Colonic mucosa (tissue), 4 donors: Measurements from ENCODE around the gene FBXL20. TPM values are rescaled to one million over a fixed set of nuclear protein-coding genes. Genes with fewer than 3 reads are reported as not detected.

ENCODE experiments used
- DNase-seq: peaks from one replicate; pipeline ENCODE4 v3.0.0-alpha.2; 2020
- H3K27ac ChIP-seq: fragments of 200-600 bp; one replicate; pipeline ENCODE4 v1.8.0; 2021
- H3K27me3 ChIP-seq: fragments of 200-600 bp; one replicate; pipeline ENCODE4 v1.8.0; 2021
- H3K36me3 ChIP-seq: fragments of 200-600 bp; one replicate; pipeline ENCODE4 v1.8.0; 2021
- H3K4me1 ChIP-seq: fragments of 200-600 bp; one replicate; pipeline ENCODE4 v1.8.0; 2021; ENCODE audit warnings: mild to moderate bottlenecking
- H3K4me3 ChIP-seq: fragments of 200-600 bp; one replicate; pipeline ENCODE4 v1.8.0; 2021
- H3K9ac ChIP-seq, 2 donors: one replicate each; pipeline ENCODE4 v1.7.0; 2013; ENCODE audit warnings: control low read depth in 2 of 2, low read depth in 2 of 2, low read length in 2 of 2
- H3K9me3 ChIP-seq: fragments of 200-600 bp; one replicate; pipeline ENCODE4 v1.8.0; 2021
- CTCF ChIP-seq: fragments of 200-600 bp; IDR thresholded peaks from one replicate; pipeline ENCODE4 v1.8.0; 2022; ENCODE audit warnings: antibody characterized with exemption, mild to moderate bottlenecking
- intact Hi-C: fragments of 100-400 bp; cut with DNase I; formaldehyde crosslinking; loops from one replicate; pipeline ENCODE4 v1.14.1; 2022
- total RNA-seq, 2 donors: library from RNA; stranded (reverse); fragmentation: NEBNext Ultra II Directional in 1 of 2; extraction: Animal tissue kit (Norgen Biotek cat#: 25700) in 1 of 2; gene quantifications; one replicate each; pipeline ENCODE4 v1.2.1, GENCODE V29; 2021
- donor health status: healthy.
- donor health status: DM: no; HTN: no; CAD: no.
- donor health status: DM: no; HTN: no; CAD: no.

FBXL20 gene
- total RNA-seq, 2 donors from 2014 or later: 12.5 to 22.2 TPM

GRCh38 chr17:39231091-39231561, 170.3 kb downstream of the FBXL20 start:
- Histone ChIP-seq H3K9me3 (no peaks in the 10 kb centered on the region), H3K27me3 (peaks cover 9% of the 10 kb centered on the region), H3K36me3 (no peaks in the 10 kb centered on the region), H3K27ac (no peak overlapping the region), H3K4me1 (no peaks in the 10 kb centered on the region), H3K4me3 (no peak overlapping the region), H3K9ac (no peak overlapping the region)
- TF ChIP-seq CTCF: no peak
- intact Hi-C loops: loop anchor here (10.0 kb wide), 1 partner anchor 66 kb away; the partner anchor contains the start of gene ARL5C
- no peak for DNase-seq

GRCh38 chr17:39230361-39230760, 171.1 kb downstream of the FBXL20 start:
- TF ChIP-seq CTCF: no peak
- DNase-seq: no peak
- intact Hi-C loops: loop anchor here (10.0 kb wide), 1 partner anchor 66 kb away; the partner anchor contains the start of gene ARL5C
- Histone ChIP-seq H3K4me3 (no peak overlapping the region), H3K36me3 (no peaks in the 10 kb centered on the region), H3K27ac (no peak overlapping the region), H3K27me3 (peaks cover 17% of the 10 kb centered on the region), H3K4me1 (peaks cover 4% of the 10 kb centered on the region), H3K9me3 (no peaks in the 10 kb centered on the region), H3K9ac (no peak overlapping the region)

GRCh38 chr17:39229274-39229913, 172.0 kb downstream of the FBXL20 start:
- intact Hi-C loops: no loop called here
- no peak overlapping the region for H3K27ac ChIP-seq
- no peaks in the 10 kb centered on the region for H3K36me3 ChIP-seq
- DNase-seq: no peak
- H3K4me1 ChIP-seq: peaks cover 4% of the 10 kb centered on the region
- TF ChIP-seq CTCF: no peak
- H3K9ac ChIP-seq: no peak overlapping the region
- peaks cover 26% of the 10 kb centered on the region for H3K27me3 ChIP-seq
- no peaks in the 10 kb centered on the region for H3K9me3 ChIP-seq
- H3K4me3 ChIP-seq: no peak overlapping the region

GRCh38 chr17:39227364-39227919, 174.0 kb downstream of the FBXL20 start:
- intact Hi-C loops: no loop called here
- Histone ChIP-seq H3K36me3 (no peaks in the 10 kb centered on the region), H3K27ac (no peak overlapping the region), H3K9me3 (no peaks in the 10 kb centered on the region), H3K4me1 (peaks cover 4% of the 10 kb centered on the region), H3K27me3 (peaks cover 34% of the 10 kb centered on the region), H3K9ac (no peak overlapping the region), H3K4me3 (no peak overlapping the region)
- TF ChIP-seq CTCF: no peak
- DNase-seq: no peak

- peaks cover 31% of the 10 kb centered on the region for H3K27me3 ChIP-seq
Measured at GRCh38 chr17:39225959-39226683, 175.3 kb downstream of the FBXL20 start.

More at GRCh38 chr17:39225959-39226683, 175.3 kb downstream of the FBXL20 start:
- H3K27ac ChIP-seq: no peak overlapping the region
- H3K36me3 ChIP-seq: no peaks in the 10 kb centered on the region
- intact Hi-C loops: no loop called here
- H3K4me3 ChIP-seq: peak overlapping the region; percentile 27
- DNase-seq: peak; percentile 61
- H3K9ac ChIP-seq: no peak overlapping the region
- H3K9me3 ChIP-seq: no peaks in the 10 kb centered on the region
- no peak for TF ChIP-seq CTCF
- H3K4me1 ChIP-seq: peaks cover 4% of the 10 kb centered on the region
